Lung (tissue), 12 donors: ENCODE measurements around the gene FZR1. TPM values are rescaled to one million over a fixed set of nuclear protein-coding genes. Genes with fewer than 3 reads are reported as not detected.
A peak's percentile ranks its signal among the peaks of the same experiment; 100 is the strongest.

Experiments
- ATAC-seq: fragments of 200-7000 bp; cut with Tn5 transposase; one replicate; pipeline ENCODE4 v1.9.1; 2020; ENCODE audit warnings: moderate number of reproducible peaks; ENCODE audit not compliant: insufficient read depth, low FRiP score
- DNase-seq, 3 donors: peaks; one replicate each; pipeline ENCODE4 v3.0.0-alpha.2; 2013 to 2017
- H3K27ac ChIP-seq, 2 donors: one replicate each; pipeline ENCODE4 v1.5.1; 2013; ENCODE audit warnings: mild to moderate bottlenecking in 2 of 2, moderate library complexity in 2 of 2, control low read depth in 1 of 2, inconsistent platforms in 1 of 2, low read depth in 1 of 2, low read length in 1 of 2
- H3K27me3 ChIP-seq, 3 donors: one replicate each; pipeline ENCODE4 v1.5.1; 2013; ENCODE audit warnings: low read length in 2 of 3; ENCODE audit not compliant: control insufficient read depth in 3 of 3, insufficient read depth in 3 of 3
- H3K36me3 ChIP-seq, 4 donors: one replicate each; pipeline ENCODE4 v1.5.1; 2013; ENCODE audit warnings: low read length in 4 of 4, mild to moderate bottlenecking in 1 of 4, moderate library complexity in 1 of 4; ENCODE audit not compliant: control insufficient read depth in 4 of 4, insufficient read depth in 4 of 4
- H3K4me1 ChIP-seq, 5 donors: one replicate each; pipeline ENCODE4 v1.5.1; 2013; ENCODE audit warnings: low read length in 5 of 5, mild to moderate bottlenecking in 2 of 5, moderate library complexity in 1 of 5; ENCODE audit not compliant: control insufficient read depth in 5 of 5, insufficient read depth in 5 of 5
- H3K4me3 ChIP-seq: one replicate; pipeline ENCODE4 v1.5.1; 2013; ENCODE audit warnings: mild to moderate bottlenecking, control low read depth, moderate library complexity
- H3K9ac ChIP-seq, 2 donors: one replicate each; pipeline ENCODE4 v1.5.1; 2013; ENCODE audit warnings: low read length in 2 of 2, control low read depth in 1 of 2; ENCODE audit not compliant: insufficient read depth in 1 of 2
- H3K9me3 ChIP-seq, 4 donors: one replicate each; pipeline ENCODE4 v1.5.1; 2013; ENCODE audit warnings: low read length in 3 of 4, mild to moderate bottlenecking in 1 of 4, moderate library complexity in 1 of 4; ENCODE audit not compliant: control insufficient read depth in 4 of 4, insufficient read depth in 3 of 4
- WGBS, 2 donors: extraction: QIAGEN DNeasy Blood & Tissue Kit; methylation state at CpG; one replicate each; pipeline ENCODE4 v1.1.7; 2013; 5-methylcytosine and 5-hydroxymethylcytosine counted together
- polyA plus RNA-seq, 2 donors: library from polyadenylated mRNA; stranded (reverse); fragments of 200-250 nt; gene quantifications; one replicate each; pipeline ENCODE4 v1.2.1, GENCODE V29; 2013
- total RNA-seq, 2 donors: library from RNA; depleted of rRNA in 1 of 2; stranded (reverse); fragments of >200 nt in 1 of 2; gene quantifications; one replicate each; pipeline ENCODE4 v1.2.1, GENCODE V29; 2014 to 2021
- TF ChIP-seq, protein P1 (sequence below): IDR thresholded peaks from 2 replicates; pipeline ENCODE4 v1.5.1; 2012; ENCODE audit warnings: mild to moderate bottlenecking; ENCODE audit errors: control extremely low read depth, extremely low read depth
- donor health status: control.
- donor health status: control.
- donor health status: Bipolar disorder and iron deficiency.
- donor health status: healthy.
- donor health status: DM: yes; HTN: yes; CAD: no.

FZR1 gene
- total and polyA plus RNA-seq, 4 donors, result 20.0 to 45.8 (median 28.3) TPM

DNA sequence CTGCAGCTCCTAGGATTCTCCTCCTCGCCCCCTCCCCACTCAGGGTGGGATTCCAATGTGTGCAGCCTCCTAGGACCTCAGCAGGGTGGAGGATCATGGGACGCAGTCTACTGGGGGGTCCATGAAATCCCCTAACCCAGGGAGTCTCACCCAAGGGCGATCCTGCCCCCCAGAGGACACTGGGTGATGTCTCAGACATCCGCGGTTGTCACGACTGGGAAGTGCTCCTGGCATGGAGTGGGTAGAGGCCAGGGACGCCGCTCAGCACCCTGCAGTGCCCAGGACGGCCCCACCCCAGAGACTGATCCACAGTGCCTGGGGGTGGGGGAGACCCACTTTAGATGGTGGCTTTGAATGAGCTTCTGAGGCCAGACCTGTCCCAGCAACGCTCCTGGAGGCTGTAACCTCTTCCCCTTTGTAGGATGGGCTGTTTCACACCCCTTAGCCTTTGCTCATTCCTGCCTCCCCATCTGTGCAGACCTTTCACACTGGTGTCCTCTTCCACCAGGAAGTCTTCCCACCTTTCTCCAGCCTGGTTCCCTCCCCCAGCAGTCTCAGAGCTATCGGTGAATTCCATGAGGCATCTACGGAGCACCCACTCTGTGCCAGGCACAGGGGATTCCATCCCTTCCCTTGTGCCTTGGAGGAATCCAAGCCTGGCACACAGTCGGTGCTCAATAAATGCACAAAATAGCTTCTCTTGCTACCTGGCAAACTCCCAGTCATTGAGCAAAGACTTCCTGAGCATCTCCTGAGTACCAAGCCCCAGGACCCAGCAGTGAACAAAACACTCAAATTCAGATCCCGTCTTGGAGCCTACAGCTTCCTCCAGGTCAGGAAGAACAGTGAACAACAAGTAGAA is 36.2 kb upstream of the FZR1 start:
- H3K9me3 ChIP-seq, result no peaks in the 10 kb centered on the region
- TF ChIP-seq, protein P1, sequence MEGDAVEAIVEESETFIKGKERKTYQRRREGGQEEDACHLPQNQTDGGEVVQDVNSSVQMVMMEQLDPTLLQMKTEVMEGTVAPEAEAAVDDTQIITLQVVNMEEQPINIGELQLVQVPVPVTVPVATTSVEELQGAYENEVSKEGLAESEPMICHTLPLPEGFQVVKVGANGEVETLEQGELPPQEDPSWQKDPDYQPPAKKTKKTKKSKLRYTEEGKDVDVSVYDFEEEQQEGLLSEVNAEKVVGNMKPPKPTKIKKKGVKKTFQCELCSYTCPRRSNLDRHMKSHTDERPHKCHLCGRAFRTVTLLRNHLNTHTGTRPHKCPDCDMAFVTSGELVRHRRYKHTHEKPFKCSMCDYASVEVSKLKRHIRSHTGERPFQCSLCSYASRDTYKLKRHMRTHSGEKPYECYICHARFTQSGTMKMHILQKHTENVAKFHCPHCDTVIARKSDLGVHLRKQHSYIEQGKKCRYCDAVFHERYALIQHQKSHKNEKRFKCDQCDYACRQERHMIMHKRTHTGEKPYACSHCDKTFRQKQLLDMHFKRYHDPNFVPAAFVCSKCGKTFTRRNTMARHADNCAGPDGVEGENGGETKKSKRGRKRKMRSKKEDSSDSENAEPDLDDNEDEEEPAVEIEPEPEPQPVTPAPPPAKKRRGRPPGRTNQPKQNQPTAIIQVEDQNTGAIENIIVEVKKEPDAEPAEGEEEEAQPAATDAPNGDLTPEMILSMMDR, result no peak
- H3K36me3 ChIP-seq, result peaks cover 0 to 6% (median 0%) of the 10 kb centered on the region in 4 donors
- 53 to 56% methylated on average over 14 of the region's 14 CpGs for whole genome bisulfite sequencing, 2 donors
- no peaks in the 10 kb centered on the region for H3K27me3 ChIP-seq
- DNase-seq (no peak), ATAC-seq (no peak)
- H3K4me3 ChIP-seq, result no peak overlapping the region
- H3K4me1 ChIP-seq, result peaks cover 0 to 14% (median 0%) of the 10 kb centered on the region in 5 donors
- no peak overlapping the region for H3K27ac ChIP-seq
- no peak overlapping the region for H3K9ac ChIP-seq

DNA sequence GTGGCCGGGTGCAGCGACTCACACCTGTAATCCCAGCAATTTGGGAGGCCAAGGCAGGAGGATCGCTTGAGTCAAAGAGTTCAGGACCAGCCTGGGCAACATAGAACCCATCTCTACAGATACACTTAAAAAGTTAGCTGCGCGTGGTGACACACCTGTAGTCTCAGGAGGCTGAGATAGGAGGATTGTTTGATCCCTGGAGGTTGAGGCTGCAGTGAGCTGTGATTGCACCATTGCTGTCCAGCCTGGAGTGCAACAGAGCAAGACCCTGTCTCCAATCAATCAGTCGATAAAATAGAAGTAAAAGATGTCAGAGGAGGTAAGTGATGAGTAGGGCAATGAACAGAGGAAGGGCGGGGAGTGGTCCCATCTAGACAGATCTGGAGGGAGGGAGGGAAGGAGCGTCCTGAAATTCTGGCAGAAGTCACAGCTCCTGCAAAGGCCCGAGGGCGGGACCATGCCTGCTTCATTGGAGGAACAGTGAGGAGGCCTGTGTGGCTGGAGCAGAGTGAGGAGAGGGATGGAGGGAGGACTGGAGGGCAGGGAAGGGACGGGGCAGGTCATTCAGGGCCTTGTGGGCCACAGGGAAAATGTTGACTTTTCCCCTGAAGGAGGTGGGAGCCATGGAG is 35.5 kb upstream of the FZR1 start:
- Histone ChIP-seq H3K9ac (no peak overlapping the region), H3K4me1 (peaks cover 0 to 14% (median 0%) of the 10 kb centered on the region in 5 donors), H3K27me3 (no peaks in the 10 kb centered on the region), H3K36me3 (peaks cover 0 to 3% (median 0%) of the 10 kb centered on the region in 4 donors), H3K4me3 (no peak overlapping the region), H3K27ac (no peak overlapping the region), H3K9me3 (no peaks in the 10 kb centered on the region)
- DNase-seq (no peak), ATAC-seq (no peak)
- 65 to 67% methylated on average over 11 of the region's 11 CpGs for WGBS, 2 donors
- TF ChIP-seq, protein P1, result no peak

DNA sequence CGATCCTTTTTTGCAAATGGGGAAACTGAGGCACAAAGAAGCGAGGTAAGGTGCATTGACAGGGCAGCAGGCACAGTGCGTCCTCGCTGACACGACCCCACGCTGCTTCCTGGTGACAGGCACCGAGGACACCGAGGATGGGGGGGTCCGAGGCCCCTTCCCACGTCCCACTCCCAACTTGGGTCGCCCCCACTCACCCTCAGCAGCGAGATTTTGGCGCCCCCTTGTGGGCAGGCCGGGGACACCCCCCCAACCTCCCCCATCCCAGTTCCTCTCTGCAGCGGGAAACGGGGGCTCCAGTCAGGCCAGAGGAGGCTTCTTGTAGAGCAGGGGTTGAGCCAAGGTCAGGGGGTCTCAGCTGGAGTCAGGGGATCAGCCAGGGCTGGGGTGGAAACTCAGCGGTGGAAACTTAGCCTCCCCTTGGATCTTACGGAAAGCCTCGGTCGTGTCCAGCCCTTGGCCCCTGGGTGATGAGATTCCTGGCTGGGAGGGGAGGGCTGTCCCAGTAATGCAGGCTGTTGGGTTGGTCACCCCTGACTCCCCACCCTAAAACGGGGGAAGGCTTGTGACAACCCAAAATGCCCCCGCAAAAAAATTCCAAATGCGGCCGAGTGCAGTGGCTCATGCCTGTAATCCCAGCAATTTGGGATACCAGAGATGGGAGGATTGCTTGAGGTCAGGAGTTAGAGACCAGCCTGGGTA is 34.0 kb upstream of the FZR1 start:
- Histone ChIP-seq H3K4me3 (no peak overlapping the region), H3K27me3 (peaks cover 0 to 3% (median 0%) of the 10 kb centered on the region in 3 donors), H3K9me3 (no peaks in the 10 kb centered on the region), H3K9ac (no peak overlapping the region), H3K27ac (no peak overlapping the region), H3K4me1 (peaks cover 0 to 5% (median 0%) of the 10 kb centered on the region in 5 donors), H3K36me3 (no peaks in the 10 kb centered on the region)
- ATAC-seq, result no peak
- TF ChIP-seq, protein P1, result peak; percentile 28
- 31 to 35% methylated on average over 24 of the region's 24 CpGs for WGBS, 2 donors
- peak in 1 of 3 donors; percentile 39 for DNase-seq
